ENCODE measurements around the gene SDK1. TPM values are rescaled to one million over a fixed set of nuclear protein-coding genes. Genes with fewer than 3 reads are reported as not detected.

The SDK1 gene
- total and polyA plus RNA-seq, 2 donors (not counting 3 experiments of a cell fraction or from before 2014, with no cell fraction given), result 1.6 to 3.9 TPM

DNA sequence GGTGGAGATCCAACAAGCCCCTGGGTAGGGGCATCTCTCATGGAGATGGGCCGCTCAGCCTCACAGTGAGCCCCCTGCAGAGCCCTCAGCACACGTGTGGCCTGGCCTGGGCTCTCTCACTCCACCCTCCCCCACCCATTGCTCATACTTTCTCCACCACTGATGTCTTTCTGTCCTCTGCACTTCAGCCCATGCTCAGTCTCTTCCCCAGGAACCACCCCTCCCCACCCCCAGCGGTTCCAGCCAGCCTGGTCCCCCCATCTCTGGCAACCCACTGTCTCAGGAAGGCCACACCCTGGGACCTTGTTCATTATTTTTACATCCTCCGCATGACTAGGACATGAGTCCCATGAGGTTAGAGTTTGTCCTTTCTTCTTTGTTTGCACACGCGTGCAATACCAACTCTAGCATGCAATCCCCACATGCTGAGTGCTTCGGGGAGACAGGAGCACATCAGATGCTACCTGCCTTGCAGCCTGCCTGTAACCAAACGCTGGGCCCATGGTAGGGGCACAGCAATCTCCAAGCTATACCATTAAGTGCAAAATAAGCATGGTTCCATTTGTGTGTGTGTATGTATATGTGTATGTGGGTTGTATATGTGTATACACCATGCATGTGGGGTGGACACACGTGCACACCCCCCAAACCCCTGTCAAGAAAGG is 972.6 kb downstream of the SDK1 start:
- no peak for FAIRE-seq
- TF ChIP-seq MYC (IDR thresholded peaks at IDR 0.05; ENCODE audit: low read depth, low read length), result no peak
- TF ChIP-seq, protein P1, sequence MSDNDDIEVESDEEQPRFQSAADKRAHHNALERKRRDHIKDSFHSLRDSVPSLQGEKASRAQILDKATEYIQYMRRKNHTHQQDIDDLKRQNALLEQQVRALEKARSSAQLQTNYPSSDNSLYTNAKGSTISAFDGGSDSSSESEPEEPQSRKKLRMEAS (IDR thresholded peaks at IDR 0.05; ENCODE audit: insufficient read depth, insufficient read length), result no peak
- TF ChIP-seq CTCF (IDR thresholded peaks at IDR 0.05; ENCODE audit: extremely low read depth in 1 of 2, insufficient read depth in 1 of 2, low read depth in 1 of 2, low read length in 2 of 2), result no peak
- TF ChIP-seq EZH2 (IDR thresholded peaks at IDR 0.05; ENCODE audit: borderline replicate concordance, low read depth, low read length, severe bottlenecking), result no peak
- TF ChIP-seq FOS (IDR thresholded peaks at IDR 0.05; ENCODE audit: borderline replicate concordance, insufficient read depth, low read length), result no peak

More for the DNA sequence above, 972.6 kb downstream of the SDK1 start:
- Histone ChIP-seq H3K4me2 (ENCODE audit: insufficient read depth, low read length) (no peak overlapping the region), H4K20me1 (replicated peaks; ENCODE audit: control insufficient read depth, extremely low read depth, insufficient read depth, low read length) (no peaks in the 10 kb centered on the region), H3K9ac (replicated peaks; ENCODE audit: extremely low read depth, insufficient read depth, low read length) (no peak overlapping the region), H3K4me1 (ENCODE audit: control insufficient read depth, extremely low read depth, insufficient read depth, low read length) (no peaks in the 10 kb centered on the region), H3K79me2 (ENCODE audit: control insufficient read depth, insufficient read depth, low read length) (no peaks in the 10 kb centered on the region), H2AFZ (ENCODE audit: low read depth, low read length) (no peak overlapping the region), H3K4me3 (replicated peaks in 1 of 3; ENCODE audit: insufficient read depth in 1 of 3, low read depth in 1 of 3, low read length in 3 of 3) (no peak overlapping the region), H3K27me3 (ENCODE audit: control insufficient read depth in 2 of 2, insufficient read depth in 2 of 2, low read length in 2 of 2) (no peaks in the 10 kb centered on the region), H3K9me1 (replicated peaks; ENCODE audit: control insufficient read depth, extremely low read depth, insufficient read depth, low read length) (no peaks in the 10 kb centered on the region), H3K9me3 (replicated peaks; ENCODE audit: control insufficient read depth, insufficient read depth, low read length) (no peaks in the 10 kb centered on the region), H3K27ac (ENCODE audit: insufficient read depth, low read depth, low read length) (no peak overlapping the region), H3K36me3 (ENCODE audit: control insufficient read depth in 2 of 2, extremely low read depth in 1 of 2, insufficient read depth in 2 of 2, low read length in 2 of 2) (no peaks in the 10 kb centered on the region)
- intact Hi-C loops (cut with micrococcal nuclease), result no loop called here
- no TSS peak for BruUV-seq (replicated peaks)
- dilution Hi-C loops (cut with MboI; ENCODE audit: extremely low pct_ligation_motif_present, low sequenced_read_pairs), result no loop called here
- POLR2A ChIA-PET, result no interaction called here
- CTCF ChIA-PET, result no interaction called here
- no peak for DNase-seq (ENCODE audit: low read depth, low spot score)

Data from endothelial cell of umbilical vein (primary cell).